IMR-90 (cell line): ENCODE results near the gene OR2A7. TPM values are rescaled to one million over a fixed set of nuclear protein-coding genes. Genes with fewer than 3 reads are reported as not detected.
"Not testable (repeated sequence)": the region's sequence is repeated elsewhere in the genome, so short reads cannot be mapped to it uniquely, and the experiment has no call there.

Source experiments
- ATAC-seq: fragments of 200-7000 bp; cut with Tn5 transposase; 2 replicates; pipeline ENCODE4 v1.9.1; 2020; ENCODE audit warnings: low read depth, mild to moderate bottlenecking, moderate library complexity
- BruUV-seq: library from RNA; stranded (reverse); fragments of 400-500 nt; replicated peaks from 2 replicates; lab custom pipeline; 2021; lab: Mats Ljungman, UMichigan
- CTCF ChIA-PET: fragments of 300-600 bp; formaldehyde crosslinking; extraction: SDS; loops from one replicate; lab custom pipeline; 2021; ENCODE audit warnings: antibody characterized with exemption; lab: Yijun Ruan, JAX
- POLR2A ChIA-PET: fragments of 300-600 bp; sonication (Branson Sonifier 250); formaldehyde crosslinking; loops from one replicate; lab custom pipeline; 2022; ENCODE audit warnings: antibody characterized with exemption; ENCODE audit not compliant: unreplicated experiment; lab: Charles Lee
- DNase-seq: peaks from one replicate; pipeline ENCODE4 v3.0.0; 2013
- H2AFZ ChIP-seq: replicated peaks from 2 replicates; pipeline ENCODE3; 2013; ENCODE audit warnings: low read length, mild to moderate bottlenecking; ENCODE audit not compliant: poor library complexity
- H2AK5ac ChIP-seq: 2 replicates; pipeline ENCODE4 v1.6.1; 2013; ENCODE audit warnings: low read depth, low read length, inconsistent platforms
- H2AK9ac ChIP-seq: replicated peaks from 2 replicates; pipeline ENCODE3; 2013; ENCODE audit warnings: mild to moderate bottlenecking, low read depth, low read length, moderate library complexity; ENCODE audit not compliant: poor library complexity
- H2BK120ac ChIP-seq: 2 replicates; pipeline ENCODE4 v1.6.1; 2013; ENCODE audit warnings: low read depth, low read length, inconsistent platforms
- H2BK15ac ChIP-seq: 3 replicates; pipeline ENCODE4 v1.6.1; 2013; ENCODE audit warnings: low read depth, low read length, inconsistent platforms
- H2BK20ac ChIP-seq: 2 replicates; pipeline ENCODE4 v1.6.1; 2013; ENCODE audit warnings: low read depth, mild to moderate bottlenecking, inconsistent platforms, low read length, moderate library complexity
- H2BK5ac ChIP-seq: 2 replicates; pipeline ENCODE4 v1.6.1; 2013; ENCODE audit warnings: mild to moderate bottlenecking, low read depth, low read length, inconsistent platforms; ENCODE audit not compliant: poor library complexity, severe bottlenecking
- H3K14ac ChIP-seq: replicated peaks from 2 replicates; pipeline ENCODE4 v1.6.1; 2013; ENCODE audit warnings: low read depth, low read length, inconsistent platforms
- H3K18ac ChIP-seq: 2 replicates; pipeline ENCODE4 v1.6.1; 2013; ENCODE audit warnings: low read depth, low read length, control low read depth
- H3K23ac ChIP-seq: 2 replicates; pipeline ENCODE4 v1.6.1; 2013; ENCODE audit warnings: low read depth, low read length, inconsistent platforms
- H3K27ac ChIP-seq: 2 replicates; pipeline ENCODE4 v1.5.1; 2013; ENCODE audit warnings: mild to moderate bottlenecking, control low read depth, low read length; ENCODE audit not compliant: insufficient read depth
- H3K27me3 ChIP-seq: 2 replicates; pipeline ENCODE4 v1.6.1; 2013; ENCODE audit warnings: low read length; ENCODE audit not compliant: control insufficient read depth, insufficient read depth
- H3K36me3 ChIP-seq: 2 replicates; pipeline ENCODE4 v1.6.1; 2013; ENCODE audit warnings: low read length, mixed read lengths; ENCODE audit not compliant: control insufficient read depth, insufficient read depth
- H3K4ac ChIP-seq: 2 replicates; pipeline ENCODE4 v1.6.1; 2013; ENCODE audit warnings: low read depth, low read length, inconsistent platforms
- H3K4me1 ChIP-seq: 2 replicates; pipeline ENCODE4 v1.6.1; 2013; ENCODE audit warnings: low read length, mixed read lengths; ENCODE audit not compliant: control insufficient read depth, insufficient read depth
- H3K4me2 ChIP-seq: 2 replicates; pipeline ENCODE4 v1.6.1; 2013; ENCODE audit warnings: low read depth, mild to moderate bottlenecking, control low read depth, low read length, moderate library complexity
- H3K4me3 ChIP-seq: 2 replicates; pipeline ENCODE4 v1.5.1; 2013; ENCODE audit warnings: low read depth, mild to moderate bottlenecking, control low read depth, low read length, moderate library complexity; ENCODE audit not compliant: insufficient read depth
- H3K56ac ChIP-seq: 2 replicates; pipeline ENCODE4 v1.6.1; 2013; ENCODE audit warnings: low read length, inconsistent platforms; ENCODE audit not compliant: insufficient read depth; ENCODE audit errors: extremely low read depth
- H3K79me1 ChIP-seq, 2 experiments: 2 replicates each; pipeline ENCODE4 v1.6.1; 2013; ENCODE audit warnings: low read length in 2 of 2, inconsistent platforms in 1 of 2, low read depth in 1 of 2
- H3K9ac ChIP-seq: 2 replicates; pipeline ENCODE4 v1.6.1; 2013; ENCODE audit warnings: low read depth, low read length, control low read depth
- H3K9me1 ChIP-seq: 2 replicates; pipeline ENCODE4 v1.6.1; 2013; ENCODE audit warnings: low read length, inconsistent platforms; ENCODE audit not compliant: insufficient read depth
- H3K9me3 ChIP-seq: 2 replicates; pipeline ENCODE4 v1.6.1; 2013; ENCODE audit warnings: low read length; ENCODE audit not compliant: control insufficient read depth, insufficient read depth
- H4K20me1 ChIP-seq: 2 replicates; pipeline ENCODE4 v1.6.1; 2013; ENCODE audit warnings: low read length, inconsistent platforms; ENCODE audit not compliant: insufficient read depth
- H4K5ac ChIP-seq: 2 replicates; pipeline ENCODE4 v1.6.1; 2013; ENCODE audit warnings: mild to moderate bottlenecking, low read depth, low read length, control low read depth
- H4K8ac ChIP-seq, 2 experiments: 2 replicates each; pipeline ENCODE4 v1.6.1; 2013; ENCODE audit warnings: low read depth in 2 of 2, low read length in 2 of 2, control low read depth in 1 of 2, inconsistent platforms in 1 of 2
- H4K91ac ChIP-seq: 2 replicates; pipeline ENCODE4 v1.6.1; 2013; ENCODE audit warnings: low read depth, low read length, inconsistent platforms; ENCODE audit not compliant: insufficient read depth
- WGBS, 2 experiments: methylation state at CpG; one replicate each; pipeline versions ENCODE4 v1.1.5 to v1.1.7; 2013; ENCODE audit warnings: missing lambda C conversion rate in 2 of 2; ENCODE audit not compliant: insufficient read length in 1 of 2; ENCODE audit errors: extremely low coverage in 2 of 2; 5-methylcytosine and 5-hydroxymethylcytosine counted together
- dilution Hi-C: fragments of 300-500 bp; cut with HindIII; formaldehyde crosslinking; loops from one replicate; pipeline ENCODE4 v1.14.3; 2018; ENCODE audit warnings: low sequenced_read_pairs; ENCODE audit not compliant: unreplicated experiment
- in situ Hi-C: fragments of 300-500 bp; cut with MboI; formaldehyde crosslinking; loops from 3 replicates; pipeline ENCODE4 v1.14.3; 2019; ENCODE audit warnings: low sequenced_read_pairs, inconsistent platforms, mixed read lengths
- intact Hi-C: fragments of 100-400 bp; cut with micrococcal nuclease; formaldehyde crosslinking; loops from 2 replicates; pipeline ENCODE4 v1.10.0; 2022
- polyA plus RNA-seq, 3 experiments: library from polyadenylated mRNA; depleted of rRNA; stranded (reverse); fragments of >200 nt; gene quantifications; 2 replicates each; pipeline ENCODE4 v1.2.3, GENCODE V29; 2012; ENCODE audit warnings: low replicate concordance in 1 of 3
- total RNA-seq: library from RNA; depleted of rRNA; stranded (reverse); fragments of >200 nt; gene quantifications from 2 replicates; pipeline ENCODE4 v1.2.3, GENCODE V29; 2012

The OR2A7 gene
- total and polyA plus RNA-seq, 2 of the 4 experiments (the other 2 are of a cell fraction): not detected

- dilution Hi-C loops, POLR2A ChIA-PET: not testable (repeated sequence)
These were observed 12.3 kb downstream of the OR2A7 start for GRCh38 chr7:144252307-144252706.

DNA sequence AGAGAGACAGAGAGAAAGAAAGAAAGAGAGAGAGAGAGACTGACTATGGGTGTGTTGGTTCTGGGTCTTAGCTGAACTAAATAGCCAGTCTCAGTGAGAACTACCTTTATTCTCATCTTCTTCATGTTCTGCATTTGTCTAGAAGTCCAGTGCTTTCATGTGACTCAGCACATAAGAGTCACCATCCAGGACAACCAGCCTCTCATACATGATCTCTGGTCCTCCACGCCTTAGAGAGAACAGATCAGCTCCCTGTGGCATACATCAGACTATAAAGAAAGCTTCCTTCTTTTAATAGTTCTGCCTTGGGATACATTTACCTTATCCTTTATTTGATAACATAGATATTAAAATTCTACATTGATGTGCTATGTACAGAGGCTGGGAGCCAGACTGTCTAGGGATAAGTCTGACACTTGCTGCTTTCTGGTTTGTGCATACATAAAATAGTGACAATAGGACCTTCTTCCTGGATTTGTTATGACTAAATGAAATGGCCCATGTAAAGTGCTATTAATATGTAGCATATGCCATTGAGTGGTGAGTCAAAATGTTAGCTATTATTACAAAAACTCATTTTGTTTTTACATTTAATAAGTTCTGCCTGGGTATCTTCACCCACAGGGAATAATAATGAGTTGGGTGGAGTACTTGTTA is 16.8 kb downstream of the OR2A7 start:
- DNase-seq, CTCF ChIA-PET, H3K79me1 ChIP-seq, intact Hi-C loops, H4K8ac ChIP-seq, H2AFZ ChIP-seq, H3K27ac ChIP-seq, H2AK5ac ChIP-seq, H3K56ac ChIP-seq, H3K23ac ChIP-seq, H4K91ac ChIP-seq, in situ Hi-C loops, H3K9ac ChIP-seq, H3K14ac ChIP-seq, H2BK120ac ChIP-seq, H4K5ac ChIP-seq, BruUV-seq, dilution Hi-C loops, H3K4ac ChIP-seq, H2BK5ac ChIP-seq, H3K4me3 ChIP-seq, H3K18ac ChIP-seq, H3K36me3 ChIP-seq, H3K4me1 ChIP-seq, H2BK15ac ChIP-seq, H3K9me1 ChIP-seq, H2AK9ac ChIP-seq, ATAC-seq, H3K27me3 ChIP-seq, POLR2A ChIA-PET, H3K4me2 ChIP-seq, H2BK20ac ChIP-seq, H3K9me3 ChIP-seq, H4K20me1 ChIP-seq: not testable (repeated sequence)
- WGBS, 2 experiments: no CpG with 5 or more reads among the region's 1 CpG

More at GRCh38 chr7:144252307-144252706, 12.3 kb downstream of the OR2A7 start:
- BruUV-seq, H3K27me3 ChIP-seq, H3K9ac ChIP-seq, H3K27ac ChIP-seq, H3K14ac ChIP-seq, H3K4me2 ChIP-seq, H4K91ac ChIP-seq, intact Hi-C loops, H3K79me1 ChIP-seq, H3K18ac ChIP-seq, CTCF ChIA-PET, H2AK5ac ChIP-seq, H3K4me3 ChIP-seq, H3K56ac ChIP-seq, H3K9me3 ChIP-seq, H4K5ac ChIP-seq, H3K36me3 ChIP-seq, H2BK5ac ChIP-seq, DNase-seq, H3K4me1 ChIP-seq, H2AK9ac ChIP-seq, H2BK15ac ChIP-seq, H3K9me1 ChIP-seq, H4K8ac ChIP-seq, in situ Hi-C loops, H2BK20ac ChIP-seq, H4K20me1 ChIP-seq, H3K4ac ChIP-seq, H2BK120ac ChIP-seq, ATAC-seq, H2AFZ ChIP-seq, H3K23ac ChIP-seq: not testable (repeated sequence)
- WGBS, 2 experiments: no CpG with 5 or more reads among the region's 4 CpGs
